A673 (cell line): ENCODE measurements around the gene GSTA2.
"Not testable (repeated sequence)": the region's sequence is repeated elsewhere in the genome, so short reads cannot be mapped to it uniquely, and the experiment has no call there.

ENCODE experiments used
- EZH2 ChIP-seq: fragments of 200-600 bp; sonication (generic); IDR thresholded peaks from 2 replicates; pipeline ENCODE4 v1.6.1; 2017; ENCODE audit warnings: borderline replicate concordance, low read depth, mild to moderate bottlenecking, mixed read lengths, antibody characterized with exemption, low read length; ENCODE audit not compliant: poor library complexity, severe bottlenecking
- TF ChIP-seq, protein P1 (sequence below): fragments of 300-800, 200-600 bp; sonication (generic); conservative IDR thresholded peaks from 2 replicates; pipeline ENCODE4 v1.5.1; 2017; ENCODE audit warnings: low read depth, mild to moderate bottlenecking, antibody characterized with exemption, low read length, moderate library complexity, mixed read lengths

GRCh38 chr6:52763322-52763916, at the start of gene GSTA2:
- TF ChIP-seq, protein P1, sequence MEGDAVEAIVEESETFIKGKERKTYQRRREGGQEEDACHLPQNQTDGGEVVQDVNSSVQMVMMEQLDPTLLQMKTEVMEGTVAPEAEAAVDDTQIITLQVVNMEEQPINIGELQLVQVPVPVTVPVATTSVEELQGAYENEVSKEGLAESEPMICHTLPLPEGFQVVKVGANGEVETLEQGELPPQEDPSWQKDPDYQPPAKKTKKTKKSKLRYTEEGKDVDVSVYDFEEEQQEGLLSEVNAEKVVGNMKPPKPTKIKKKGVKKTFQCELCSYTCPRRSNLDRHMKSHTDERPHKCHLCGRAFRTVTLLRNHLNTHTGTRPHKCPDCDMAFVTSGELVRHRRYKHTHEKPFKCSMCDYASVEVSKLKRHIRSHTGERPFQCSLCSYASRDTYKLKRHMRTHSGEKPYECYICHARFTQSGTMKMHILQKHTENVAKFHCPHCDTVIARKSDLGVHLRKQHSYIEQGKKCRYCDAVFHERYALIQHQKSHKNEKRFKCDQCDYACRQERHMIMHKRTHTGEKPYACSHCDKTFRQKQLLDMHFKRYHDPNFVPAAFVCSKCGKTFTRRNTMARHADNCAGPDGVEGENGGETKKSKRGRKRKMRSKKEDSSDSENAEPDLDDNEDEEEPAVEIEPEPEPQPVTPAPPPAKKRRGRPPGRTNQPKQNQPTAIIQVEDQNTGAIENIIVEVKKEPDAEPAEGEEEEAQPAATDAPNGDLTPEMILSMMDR = not testable (repeated sequence)
- TF ChIP-seq EZH2 = not testable (repeated sequence)
